ENCODE data around the gene RAPGEF6.

DNA sequence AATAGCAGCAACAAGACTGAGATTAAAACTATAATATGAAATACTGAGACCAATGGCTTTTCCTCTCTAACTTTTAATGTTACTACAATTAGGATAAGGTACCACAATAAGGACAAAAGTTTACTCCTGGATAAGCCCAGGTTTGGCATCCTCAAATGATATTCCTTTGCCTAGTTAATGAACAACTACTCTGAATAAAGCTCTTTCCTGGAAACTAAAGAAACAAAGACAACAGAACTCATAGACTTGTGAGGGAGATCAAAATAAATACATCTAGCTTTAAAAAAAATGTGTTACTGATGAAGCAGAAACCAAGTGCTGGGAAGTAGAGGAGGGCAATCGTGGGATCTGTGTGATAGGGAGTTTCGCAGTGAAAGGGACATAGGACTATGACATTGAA lies 19.3 kb upstream of the RAPGEF6 start:
- TF ChIP-seq, protein P1, sequence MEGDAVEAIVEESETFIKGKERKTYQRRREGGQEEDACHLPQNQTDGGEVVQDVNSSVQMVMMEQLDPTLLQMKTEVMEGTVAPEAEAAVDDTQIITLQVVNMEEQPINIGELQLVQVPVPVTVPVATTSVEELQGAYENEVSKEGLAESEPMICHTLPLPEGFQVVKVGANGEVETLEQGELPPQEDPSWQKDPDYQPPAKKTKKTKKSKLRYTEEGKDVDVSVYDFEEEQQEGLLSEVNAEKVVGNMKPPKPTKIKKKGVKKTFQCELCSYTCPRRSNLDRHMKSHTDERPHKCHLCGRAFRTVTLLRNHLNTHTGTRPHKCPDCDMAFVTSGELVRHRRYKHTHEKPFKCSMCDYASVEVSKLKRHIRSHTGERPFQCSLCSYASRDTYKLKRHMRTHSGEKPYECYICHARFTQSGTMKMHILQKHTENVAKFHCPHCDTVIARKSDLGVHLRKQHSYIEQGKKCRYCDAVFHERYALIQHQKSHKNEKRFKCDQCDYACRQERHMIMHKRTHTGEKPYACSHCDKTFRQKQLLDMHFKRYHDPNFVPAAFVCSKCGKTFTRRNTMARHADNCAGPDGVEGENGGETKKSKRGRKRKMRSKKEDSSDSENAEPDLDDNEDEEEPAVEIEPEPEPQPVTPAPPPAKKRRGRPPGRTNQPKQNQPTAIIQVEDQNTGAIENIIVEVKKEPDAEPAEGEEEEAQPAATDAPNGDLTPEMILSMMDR (IDR thresholded peaks at IDR 0.05) = no peak
- TF ChIP-seq POLR2AphosphoS5 (IDR thresholded peaks at IDR 0.05) (no peak), EP300 (IDR thresholded peaks at IDR 0.05) (no peak), POLR2A (IDR thresholded peaks at IDR 0.05) (no peak)
